VCaP (cell line): ENCODE data around the gene KANSL1.
"Not testable (repeated sequence)": the region's sequence is repeated elsewhere in the genome, so short reads cannot be mapped to it uniquely, and the experiment has no call there.

Experiments used
- H3K27ac ChIP-seq: fragments of 450-650 bp; 2 replicates; pipeline ENCODE4 v1.5.1; 2017
- TF ChIP-seq, protein P1 (sequence below): fragments of 450-650 bp; conservative IDR thresholded peaks from 2 replicates; pipeline ENCODE4 v1.5.1; 2017; ENCODE audit warnings: mild to moderate bottlenecking, moderate library complexity

The KANSL1 gene

GRCh38 chr17:46099865-46100264 lies 93.4 kb downstream of the KANSL1 start:
- TF ChIP-seq, protein P1, sequence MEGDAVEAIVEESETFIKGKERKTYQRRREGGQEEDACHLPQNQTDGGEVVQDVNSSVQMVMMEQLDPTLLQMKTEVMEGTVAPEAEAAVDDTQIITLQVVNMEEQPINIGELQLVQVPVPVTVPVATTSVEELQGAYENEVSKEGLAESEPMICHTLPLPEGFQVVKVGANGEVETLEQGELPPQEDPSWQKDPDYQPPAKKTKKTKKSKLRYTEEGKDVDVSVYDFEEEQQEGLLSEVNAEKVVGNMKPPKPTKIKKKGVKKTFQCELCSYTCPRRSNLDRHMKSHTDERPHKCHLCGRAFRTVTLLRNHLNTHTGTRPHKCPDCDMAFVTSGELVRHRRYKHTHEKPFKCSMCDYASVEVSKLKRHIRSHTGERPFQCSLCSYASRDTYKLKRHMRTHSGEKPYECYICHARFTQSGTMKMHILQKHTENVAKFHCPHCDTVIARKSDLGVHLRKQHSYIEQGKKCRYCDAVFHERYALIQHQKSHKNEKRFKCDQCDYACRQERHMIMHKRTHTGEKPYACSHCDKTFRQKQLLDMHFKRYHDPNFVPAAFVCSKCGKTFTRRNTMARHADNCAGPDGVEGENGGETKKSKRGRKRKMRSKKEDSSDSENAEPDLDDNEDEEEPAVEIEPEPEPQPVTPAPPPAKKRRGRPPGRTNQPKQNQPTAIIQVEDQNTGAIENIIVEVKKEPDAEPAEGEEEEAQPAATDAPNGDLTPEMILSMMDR = no peak

GRCh38 chr17:46097497-46097896 lies 95.7 kb downstream of the KANSL1 start:
- TF ChIP-seq, protein P1 = no peak
- H3K27ac ChIP-seq = no peak overlapping the region

More at GRCh38 chr17:46099865-46100264, 93.4 kb downstream of the KANSL1 start:
- H3K27ac ChIP-seq = peak overlapping the region; percentile 27; the same call in 1 of the 2 replicates

DNA sequence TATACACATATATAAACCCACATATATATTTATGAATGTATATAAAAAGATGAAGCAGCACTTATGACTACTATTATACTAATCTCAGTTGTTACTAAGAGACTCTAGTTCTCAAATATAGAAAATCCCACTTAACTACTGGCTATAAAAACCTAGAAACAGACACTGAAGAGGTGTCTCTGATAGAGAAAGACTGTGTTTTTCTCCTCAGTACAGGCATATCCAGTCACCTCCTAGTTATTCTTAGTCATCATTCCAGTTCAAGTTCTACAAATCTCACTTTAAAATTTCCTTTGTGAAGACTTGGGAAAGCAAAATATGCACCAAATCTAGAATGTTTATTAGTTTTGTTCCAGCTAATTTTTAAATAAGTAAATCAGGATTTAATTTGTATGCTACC lies 100.2 kb downstream of the KANSL1 start:
- TF ChIP-seq, protein P1 = no peak
- H3K27ac ChIP-seq = no peak overlapping the region

- no peak overlapping the region; the same call in 1 of the 2 replicates for H3K27ac ChIP-seq
- TF ChIP-seq, protein P1 = no peak
Measured at GRCh38 chr17:46090871-46091270, 102.4 kb downstream of the KANSL1 start.

- TF ChIP-seq, protein P1 = no peak
- H3K27ac ChIP-seq = no peak overlapping the region
Measured at GRCh38 chr17:46089389-46089965, 103.8 kb downstream of the KANSL1 start.

GRCh38 chr17:46088595-46088994 lies 104.6 kb downstream of the KANSL1 start:
- H3K27ac ChIP-seq = no peak overlapping the region
- TF ChIP-seq, protein P1 = no peak

DNA sequence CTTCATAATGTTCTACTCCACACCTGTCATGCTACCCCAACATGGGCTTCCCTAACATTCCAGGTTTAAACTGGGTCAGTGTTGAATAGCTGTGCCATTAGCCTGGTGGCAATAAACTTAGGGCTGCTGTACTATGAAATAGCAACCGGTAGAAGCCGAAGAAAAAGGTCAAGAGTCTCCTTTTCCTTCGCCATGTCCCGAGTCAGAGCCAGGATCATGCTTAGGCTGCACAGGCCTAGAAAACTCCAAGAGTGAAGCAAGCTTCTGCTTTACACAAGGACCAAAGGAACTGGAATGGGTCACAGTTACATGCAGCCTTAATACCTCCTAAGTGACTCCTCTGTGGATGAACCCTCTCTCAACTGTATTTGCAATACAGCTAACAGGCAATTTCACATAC lies 105.4 kb downstream of the KANSL1 start:
- not testable (repeated sequence) for H3K27ac ChIP-seq

- TF ChIP-seq, protein P1 = no peak
- H3K27ac ChIP-seq = no peak overlapping the region
Measured at GRCh38 chr17:46086821-46087220, 106.4 kb downstream of the KANSL1 start.
